Glutamatergic neuron (in vitro differentiated cells): ENCODE measurements around the gene STX4. TPM values are rescaled to one million over a fixed set of nuclear protein-coding genes. Genes with fewer than 3 reads are reported as not detected.
"Not testable (repeated sequence)": the region's sequence is repeated elsewhere in the genome, so short reads cannot be mapped to it uniquely, and the experiment has no call there.

ENCODE experiments used
- DNase-seq: peaks from one replicate; pipeline ENCODE4 v3.0.0; 2022
- H3K27ac Mint-ChIP-seq: one replicate; pipeline ENCODE4 v1.8.0; 2020; ENCODE audit warnings: mild to moderate bottlenecking, mixed read lengths, inconsistent platforms; ENCODE audit not compliant: unreplicated experiment
- H3K27me3 Mint-ChIP-seq: one replicate; pipeline ENCODE4 v1.8.0; 2020; ENCODE audit warnings: mild to moderate bottlenecking, moderate library complexity, mixed read lengths, inconsistent platforms; ENCODE audit not compliant: unreplicated experiment
- H3K36me3 Mint-ChIP-seq: one replicate; pipeline ENCODE4 v1.8.0; 2020; ENCODE audit warnings: mild to moderate bottlenecking, mixed read lengths, inconsistent platforms; ENCODE audit not compliant: unreplicated experiment
- H3K4me1 Mint-ChIP-seq: one replicate; pipeline ENCODE4 v1.8.0; 2020; ENCODE audit warnings: mild to moderate bottlenecking, low read depth, mixed read lengths, inconsistent platforms; ENCODE audit not compliant: unreplicated experiment
- H3K4me3 Mint-ChIP-seq: one replicate; pipeline ENCODE4 v1.8.0; 2020; ENCODE audit warnings: mild to moderate bottlenecking, mixed read lengths, inconsistent platforms; ENCODE audit not compliant: unreplicated experiment
- H3K9me3 Mint-ChIP-seq: one replicate; pipeline ENCODE4 v1.8.0; 2020; ENCODE audit warnings: mild to moderate bottlenecking, moderate library complexity, mixed read lengths, inconsistent platforms; ENCODE audit not compliant: unreplicated experiment
- CTCF ChIP-seq: fragments of 200-600 bp; sonication (generic); IDR thresholded peaks from one replicate; pipeline ENCODE4 v1.5.0; 2021; ENCODE audit not compliant: partially characterized antibody, unreplicated experiment
- total RNA-seq: library from RNA; stranded (reverse); fragmentation: NEBNext Ultra II Directional; extraction: Animal tissue kit (Norgen Biotek cat#: 25700); gene quantifications from one replicate; pipeline ENCODE4 v1.2.1, GENCODE V29; 2021; ENCODE audit not compliant: unreplicated experiment

Gene STX4
- total RNA-seq, 1 donor from 2014 or later: 23.4 TPM

GRCh38 chr16:31016018-31016417, 17.3 kb upstream of the STX4 start:
- Mint-ChIP-seq H3K36me3 (no peaks in the 10 kb centered on the region), H3K4me3 (no peak overlapping the region), H3K9me3 (peaks cover 4% of the 10 kb centered on the region), H3K4me1 (no peaks in the 10 kb centered on the region), H3K27me3 (peaks cover 10% of the 10 kb centered on the region), H3K27ac (peak overlapping the region; percentile 55)
- no peak for TF ChIP-seq CTCF
- no peak for DNase-seq

GRCh38 chr16:31017756-31018155, 15.6 kb upstream of the STX4 start:
- H3K27ac Mint-ChIP-seq, H3K36me3 Mint-ChIP-seq, H3K4me1 Mint-ChIP-seq, H3K9me3 Mint-ChIP-seq, H3K27me3 Mint-ChIP-seq, DNase-seq, H3K4me3 Mint-ChIP-seq: not testable (repeated sequence)

GRCh38 chr16:31020536-31020935, 12.8 kb upstream of the STX4 start:
- Mint-ChIP-seq H3K27ac (no peak overlapping the region), H3K4me1 (no peaks in the 10 kb centered on the region), H3K36me3 (no peaks in the 10 kb centered on the region), H3K9me3 (peaks cover 2% of the 10 kb centered on the region), H3K4me3 (no peak overlapping the region), H3K27me3 (peaks cover 3% of the 10 kb centered on the region)
- no peak for DNase-seq
- no peak for TF ChIP-seq CTCF

- H3K4me3 Mint-ChIP-seq: no peak overlapping the region
- no peaks in the 10 kb centered on the region for H3K4me1 Mint-ChIP-seq
- no peaks in the 10 kb centered on the region for H3K36me3 Mint-ChIP-seq
- peaks cover 3% of the 10 kb centered on the region for H3K27me3 Mint-ChIP-seq
- H3K27ac Mint-ChIP-seq: no peak overlapping the region
- no peaks in the 10 kb centered on the region for H3K9me3 Mint-ChIP-seq
- no peak for TF ChIP-seq CTCF
- DNase-seq: no peak
Observed at GRCh38 chr16:31022544-31023251, 10.7 kb upstream of the STX4 start.

- no peak overlapping the region for H3K27ac Mint-ChIP-seq
- H3K36me3 Mint-ChIP-seq: no peaks in the 10 kb centered on the region
- no peak for TF ChIP-seq CTCF
- H3K27me3 Mint-ChIP-seq: peaks cover 3% of the 10 kb centered on the region
- no peak overlapping the region for H3K4me3 Mint-ChIP-seq
- no peaks in the 10 kb centered on the region for H3K9me3 Mint-ChIP-seq
- no peaks in the 10 kb centered on the region for H3K4me1 Mint-ChIP-seq
- no peak for DNase-seq
Observed at GRCh38 chr16:31023252-31023602, 10.1 kb upstream of the STX4 start.
